Measurements from ENCODE around the gene MEI1.

GRCh38 chr22:41668971-41669911 is 30.1 kb upstream of the MEI1 start:
- TF ChIP-seq, protein P1, sequence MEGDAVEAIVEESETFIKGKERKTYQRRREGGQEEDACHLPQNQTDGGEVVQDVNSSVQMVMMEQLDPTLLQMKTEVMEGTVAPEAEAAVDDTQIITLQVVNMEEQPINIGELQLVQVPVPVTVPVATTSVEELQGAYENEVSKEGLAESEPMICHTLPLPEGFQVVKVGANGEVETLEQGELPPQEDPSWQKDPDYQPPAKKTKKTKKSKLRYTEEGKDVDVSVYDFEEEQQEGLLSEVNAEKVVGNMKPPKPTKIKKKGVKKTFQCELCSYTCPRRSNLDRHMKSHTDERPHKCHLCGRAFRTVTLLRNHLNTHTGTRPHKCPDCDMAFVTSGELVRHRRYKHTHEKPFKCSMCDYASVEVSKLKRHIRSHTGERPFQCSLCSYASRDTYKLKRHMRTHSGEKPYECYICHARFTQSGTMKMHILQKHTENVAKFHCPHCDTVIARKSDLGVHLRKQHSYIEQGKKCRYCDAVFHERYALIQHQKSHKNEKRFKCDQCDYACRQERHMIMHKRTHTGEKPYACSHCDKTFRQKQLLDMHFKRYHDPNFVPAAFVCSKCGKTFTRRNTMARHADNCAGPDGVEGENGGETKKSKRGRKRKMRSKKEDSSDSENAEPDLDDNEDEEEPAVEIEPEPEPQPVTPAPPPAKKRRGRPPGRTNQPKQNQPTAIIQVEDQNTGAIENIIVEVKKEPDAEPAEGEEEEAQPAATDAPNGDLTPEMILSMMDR (IDR thresholded peaks at IDR 0.05; ENCODE audit: low read length), result no peak
- TF ChIP-seq EZH2 (optimal IDR thresholded peaks at IDR 0.05; ENCODE audit: low read depth, low read length) (no peak), EZH2phosphoT487 (IDR thresholded peaks at IDR 0.05; ENCODE audit: low read length) (no peak)
